ENCODE measurements around the gene CKB. TPM values are rescaled to one million over a fixed set of nuclear protein-coding genes. Genes with fewer than 3 reads are reported as not detected.

Gene CKB
- total RNA-seq, 2 experiments from 2014 or later = 0.82 to 3.0 TPM

DNA sequence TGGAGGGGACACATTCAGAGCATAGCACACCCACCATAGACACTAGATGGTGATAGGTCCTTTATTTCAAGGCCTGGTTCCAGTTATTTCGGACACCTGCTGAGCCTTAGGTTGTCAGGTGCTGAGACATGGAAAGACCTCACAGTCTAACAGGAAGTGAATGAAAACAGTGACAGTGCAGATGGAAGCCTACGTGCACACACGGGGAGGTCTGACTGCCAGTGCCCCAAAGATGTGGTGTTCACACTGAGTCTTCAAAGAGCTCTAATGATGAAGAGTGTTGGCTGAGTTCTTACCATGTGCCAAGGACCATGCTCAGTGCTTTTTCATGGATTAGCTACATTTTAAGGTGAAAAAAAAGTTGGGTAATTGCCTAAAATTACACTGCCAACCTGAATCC is 46.6 kb downstream of the CKB start:
- no peak for TF ChIP-seq EZH2phosphoT487 (IDR thresholded peaks at IDR 0.05; ENCODE audit: borderline replicate concordance, low read depth, low read length)
- TF ChIP-seq, protein P1, sequence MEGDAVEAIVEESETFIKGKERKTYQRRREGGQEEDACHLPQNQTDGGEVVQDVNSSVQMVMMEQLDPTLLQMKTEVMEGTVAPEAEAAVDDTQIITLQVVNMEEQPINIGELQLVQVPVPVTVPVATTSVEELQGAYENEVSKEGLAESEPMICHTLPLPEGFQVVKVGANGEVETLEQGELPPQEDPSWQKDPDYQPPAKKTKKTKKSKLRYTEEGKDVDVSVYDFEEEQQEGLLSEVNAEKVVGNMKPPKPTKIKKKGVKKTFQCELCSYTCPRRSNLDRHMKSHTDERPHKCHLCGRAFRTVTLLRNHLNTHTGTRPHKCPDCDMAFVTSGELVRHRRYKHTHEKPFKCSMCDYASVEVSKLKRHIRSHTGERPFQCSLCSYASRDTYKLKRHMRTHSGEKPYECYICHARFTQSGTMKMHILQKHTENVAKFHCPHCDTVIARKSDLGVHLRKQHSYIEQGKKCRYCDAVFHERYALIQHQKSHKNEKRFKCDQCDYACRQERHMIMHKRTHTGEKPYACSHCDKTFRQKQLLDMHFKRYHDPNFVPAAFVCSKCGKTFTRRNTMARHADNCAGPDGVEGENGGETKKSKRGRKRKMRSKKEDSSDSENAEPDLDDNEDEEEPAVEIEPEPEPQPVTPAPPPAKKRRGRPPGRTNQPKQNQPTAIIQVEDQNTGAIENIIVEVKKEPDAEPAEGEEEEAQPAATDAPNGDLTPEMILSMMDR (conservative IDR thresholded peaks at IDR 0.05; ENCODE audit: low read length) = no peak
- DNase-seq (ENCODE audit: low spot score) = no peak
- ChIA-PET POLR2A (interaction anchor here (0.6 to 0.9 kb wide), 2 partner anchors 17 to 98 kb away, joined by 3 to 6 read pairs; no protein-coding TSS in a partner anchor), CTCF (ENCODE audit: unreplicated experiment) (no interaction called here)
- H3K27ac ChIP-seq (ENCODE audit: low read depth, low read length, poor library complexity, severe bottlenecking) = no peak overlapping the region
- H3K4me2 ChIP-seq (ENCODE audit: low read length) = no peak overlapping the region
- H2AFZ ChIP-seq (ENCODE audit: low read length) = no peak overlapping the region
- H3K79me2 ChIP-seq (ENCODE audit: insufficient read depth, low read depth, low read length) = no peaks in the 10 kb centered on the region
- H3K4me3 ChIP-seq (ENCODE audit: low read depth, low read length, poor library complexity, severe bottlenecking) = no peak overlapping the region
- H3K9me3 ChIP-seq (ENCODE audit: low read length) = no peaks in the 10 kb centered on the region
- peaks cover 12% of the 10 kb centered on the region for H3K4me1 ChIP-seq (ENCODE audit: insufficient read depth, low read length, poor library complexity, severe bottlenecking)
- H3K9me2 ChIP-seq (ENCODE audit: insufficient read depth, low read length) = no peaks in the 10 kb centered on the region
- no peaks in the 10 kb centered on the region; the same call in 1 of the 2 replicates for H4K20me1 ChIP-seq (ENCODE audit: insufficient read depth, low read length)
- intact Hi-C loops (cut with micrococcal nuclease; ENCODE audit: unreplicated experiment) = no loop called here
- H3K36me3 ChIP-seq (ENCODE audit: insufficient read depth, low read length) = peaks cover 71% of the 10 kb centered on the region
- no TSS peak for BruUV-seq (replicated peaks)

DNA sequence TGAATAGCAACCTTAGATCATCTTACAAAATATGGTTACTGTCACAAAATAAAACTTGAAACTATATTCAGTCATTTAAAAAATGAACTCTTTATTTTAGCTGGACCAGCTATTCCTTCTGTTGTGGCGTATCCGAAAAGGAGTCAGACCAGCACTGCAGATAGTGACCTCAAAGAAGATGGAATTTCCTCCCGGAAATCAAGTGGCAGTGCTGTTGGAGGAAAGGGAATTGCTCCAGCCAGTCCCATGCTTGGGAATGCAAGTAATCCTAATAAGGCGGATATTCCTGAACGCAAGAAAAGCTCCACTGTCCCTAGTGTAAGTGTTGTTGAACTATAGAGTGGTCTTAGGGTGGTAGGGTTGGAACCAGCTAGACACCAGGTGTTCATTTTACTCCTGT is 47.7 kb downstream of the CKB start:
- Histone ChIP-seq H3K9me2 (ENCODE audit: insufficient read depth, low read length) (no peaks in the 10 kb centered on the region), H2AFZ (ENCODE audit: low read length) (no peak overlapping the region), H3K79me2 (ENCODE audit: insufficient read depth, low read depth, low read length) (no peaks in the 10 kb centered on the region), H3K27ac (ENCODE audit: low read depth, low read length, poor library complexity, severe bottlenecking) (no peak overlapping the region), H3K36me3 (ENCODE audit: insufficient read depth, low read length) (peaks cover 69% of the 10 kb centered on the region), H3K4me1 (ENCODE audit: insufficient read depth, low read length, poor library complexity, severe bottlenecking) (peaks cover under 1% of the 10 kb centered on the region), H3K9me3 (ENCODE audit: low read length) (no peaks in the 10 kb centered on the region), H4K20me1 (ENCODE audit: insufficient read depth, low read length) (no peaks in the 10 kb centered on the region), H3K4me3 (ENCODE audit: low read depth, low read length, poor library complexity, severe bottlenecking) (no peak overlapping the region), H3K4me2 (ENCODE audit: low read length) (no peak overlapping the region)
- no TSS peak for BruUV-seq (replicated peaks)
- no peak for DNase-seq (ENCODE audit: low spot score)
- intact Hi-C loops (cut with micrococcal nuclease; ENCODE audit: unreplicated experiment) = no loop called here
- TF ChIP-seq EZH2phosphoT487 (IDR thresholded peaks at IDR 0.05; ENCODE audit: borderline replicate concordance, low read depth, low read length) = no peak
- TF ChIP-seq, protein P1 (conservative IDR thresholded peaks at IDR 0.05; ENCODE audit: low read length) = no peak
- CTCF ChIA-PET (ENCODE audit: unreplicated experiment) = no interaction called here
- POLR2A ChIA-PET = no interaction called here

DNA sequence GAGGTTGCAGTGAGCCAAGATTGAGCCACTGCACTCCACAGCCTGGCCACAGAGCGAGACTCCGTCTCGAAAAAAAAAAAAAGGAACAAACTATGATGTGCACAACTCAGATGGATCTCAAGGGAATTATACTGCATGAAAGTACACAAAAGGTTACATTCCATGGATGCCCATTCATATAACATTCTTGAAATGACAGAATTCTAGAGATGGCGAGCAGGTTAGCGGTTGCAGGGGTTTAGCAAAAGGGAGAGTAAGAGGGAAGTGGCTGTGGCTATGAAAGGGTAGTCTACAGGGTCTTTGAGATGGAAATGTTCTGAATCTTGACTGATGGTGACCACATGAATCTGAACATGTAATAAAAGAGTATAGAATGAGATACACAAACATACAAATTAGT is 49.7 kb downstream of the CKB start:
- intact Hi-C loops (cut with micrococcal nuclease; ENCODE audit: unreplicated experiment) = no loop called here
- no peaks in the 10 kb centered on the region for H3K9me2 ChIP-seq (ENCODE audit: insufficient read depth, low read length)
- H3K4me3 ChIP-seq (ENCODE audit: low read depth, low read length, poor library complexity, severe bottlenecking) = no peak overlapping the region
- peaks cover 74% of the 10 kb centered on the region for H3K36me3 ChIP-seq (ENCODE audit: insufficient read depth, low read length)
- ChIA-PET POLR2A (interaction anchor here (0.8 kb wide), 1 partner anchor 12 kb away, joined by 3 read pairs; no protein-coding TSS in a partner anchor), CTCF (ENCODE audit: unreplicated experiment) (no interaction called here)
- no peaks in the 10 kb centered on the region for H3K9me3 ChIP-seq (ENCODE audit: low read length)
- no peak overlapping the region for H3K27ac ChIP-seq (ENCODE audit: low read depth, low read length, poor library complexity, severe bottlenecking)
- no TSS peak for BruUV-seq (replicated peaks)
- TF ChIP-seq EZH2phosphoT487 (IDR thresholded peaks at IDR 0.05; ENCODE audit: borderline replicate concordance, low read depth, low read length) = no peak
- TF ChIP-seq, protein P1 (conservative IDR thresholded peaks at IDR 0.05; ENCODE audit: low read length) = no peak
- no peak overlapping the region for H3K4me2 ChIP-seq (ENCODE audit: low read length)
- no peaks in the 10 kb centered on the region for H3K79me2 ChIP-seq (ENCODE audit: insufficient read depth, low read depth, low read length)
- H4K20me1 ChIP-seq (ENCODE audit: insufficient read depth, low read length) = no peaks in the 10 kb centered on the region
- DNase-seq (ENCODE audit: low spot score) = no peak
- no peak overlapping the region for H2AFZ ChIP-seq (ENCODE audit: low read length)
- H3K4me1 ChIP-seq (ENCODE audit: insufficient read depth, low read length, poor library complexity, severe bottlenecking) = no peaks in the 10 kb centered on the region

Small RNA genes lying within 50 kb of the gene (small RNA-seq; reads per million reads assigned to genes)
- gene RNU4-68P (1.1 reads per million, percentile 53 among the genes with 10 or more reads in this experiment), gene RNU7-160P (not detected)

Other genes with a start within 250 kb of the CKB start
- 171 and 237 TPM in 2 replicates for gene EIF5, start 188.6 kb downstream of the CKB start, total RNA-seq (2014; rRNA removed; shearing (Covaris generic))
- gene EIF5, start 188.6 kb downstream of the CKB start, total RNA-seq (2022) = 274 and 292 TPM in 2 replicates
- 70.8 and 72.7 TPM in 2 replicates for gene MARK3, start 137.4 kb downstream of the CKB start, total RNA-seq (2014; rRNA removed; shearing (Covaris generic))
- gene MARK3, start 137.4 kb downstream of the CKB start, total RNA-seq (2022) = 83.6 and 89.0 TPM in 2 replicates
- 16.7 and 17.1 TPM in 2 replicates for gene TRMT61A, start 6.4 kb upstream of the CKB start, total RNA-seq (2014; rRNA removed; shearing (Covaris generic))
- 11.2 and 13.1 TPM in 2 replicates for gene TRMT61A, start 6.4 kb upstream of the CKB start, total RNA-seq (2022)
- gene BAG5, start 39.8 kb upstream of the CKB start, total RNA-seq (2014; rRNA removed; shearing (Covaris generic)) = 26.1 and 29.2 TPM in 2 replicates
- 36.3 and 38.7 TPM in 2 replicates for gene BAG5, start 39.8 kb upstream of the CKB start, total RNA-seq (2022)
- gene COA8, start 40.1 kb upstream of the CKB start, total RNA-seq (2014; rRNA removed; shearing (Covaris generic)) = 18.2 and 18.7 TPM in 2 replicates
- gene COA8, start 40.1 kb upstream of the CKB start, total RNA-seq (2022) = 33.0 and 38.9 TPM in 2 replicates
- gene KLC1, start 106.4 kb upstream of the CKB start, total RNA-seq (2014; rRNA removed; shearing (Covaris generic)) = 157 and 204 TPM in 2 replicates
- 142 and 147 TPM in 2 replicates for gene KLC1, start 106.4 kb upstream of the CKB start, total RNA-seq (2022)
- gene XRCC3, start 192.6 kb upstream of the CKB start, total RNA-seq (2014; rRNA removed; shearing (Covaris generic)) = 83.6 and 130 TPM in 2 replicates
- 83.3 and 86.0 TPM in 2 replicates for gene XRCC3, start 192.6 kb upstream of the CKB start, total RNA-seq (2022)
- 16.6 and 22.5 TPM in 2 replicates for gene ZFYVE21, start 193.0 kb upstream of the CKB start, total RNA-seq (2014; rRNA removed; shearing (Covaris generic))
- 18.0 and 23.2 TPM in 2 replicates for gene ZFYVE21, start 193.0 kb upstream of the CKB start, total RNA-seq (2022)

All from OCI-LY7 (cell line).